ENCODE measurements around the gene EGFR. TPM values are rescaled to one million over a fixed set of nuclear protein-coding genes. Genes with fewer than 3 reads are reported as not detected.

Gene EGFR
- total RNA-seq, 1 experiment from 2014 or later, result 50.0 TPM

DNA sequence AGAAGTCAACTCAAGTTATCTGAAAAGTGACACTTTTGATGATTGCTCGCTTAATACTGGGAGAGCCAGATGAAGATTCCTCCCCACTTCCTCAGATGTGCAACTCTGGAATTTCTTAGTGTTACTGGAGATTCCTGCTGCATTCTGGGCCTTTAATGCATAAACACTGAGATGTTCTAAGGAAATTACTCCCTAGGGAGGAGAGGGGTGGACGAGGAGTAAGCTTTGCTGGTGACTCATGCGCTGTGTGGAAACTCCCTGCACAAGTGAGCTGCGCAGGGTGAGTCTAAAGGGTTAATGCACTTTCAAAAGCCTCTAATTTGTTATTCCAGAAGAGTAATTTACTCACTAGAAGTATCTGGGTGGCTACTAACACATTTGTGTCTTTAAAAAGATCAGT, 46.3 kb downstream of the EGFR start:
- Histone ChIP-seq H4K20me1 (ENCODE audit: low read length) (no peaks in the 10 kb centered on the region), H3K9me2 (replicated peaks; ENCODE audit: low read length) (no peaks in the 10 kb centered on the region), H3K27ac (ENCODE audit: low read length) (peak overlapping the region; percentile 97), H3K79me2 (ENCODE audit: low read length) (peaks cover 77% of the 10 kb centered on the region), H2AFZ (ENCODE audit: low read length) (no peak overlapping the region), H3K9ac (ENCODE audit: low read length) (peak overlapping the region; percentile 74), H3K27me3 (ENCODE audit: low read length) (no peaks in the 10 kb centered on the region), H3K36me3 (ENCODE audit: low read depth, low read length) (peaks cover 35% of the 10 kb centered on the region), H3K9me3 (ENCODE audit: low read length) (no peaks in the 10 kb centered on the region), H3F3A (ENCODE audit: low read length, unreplicated experiment) (peaks cover 9% of the 10 kb centered on the region), H3K4me2 (ENCODE audit: low read length) (peak overlapping the region; percentile 77), H3K4me1 (ENCODE audit: insufficient read depth, low read length) (peaks cover 48% of the 10 kb centered on the region), H3K4me3 (ENCODE audit: low read length) (peak overlapping the region; percentile 46; the same call in 1 of the 2 replicates)
- CTCF ChIA-PET, result interaction anchor here (1.3 kb wide), 1 partner anchor 21 kb away, joined by 7 read pairs; no protein-coding TSS in a partner anchor
- TF ChIP-seq CTCF (conservative IDR thresholded peaks at IDR 0.05; ENCODE audit: low read depth, low read length) (no peak), EZH2phosphoT487 (IDR thresholded peaks at IDR 0.05; ENCODE audit: borderline replicate concordance, low read length) (no peak), EZH2 (IDR thresholded peaks at IDR 0.05; ENCODE audit: low read length, unreplicated experiment) (no peak)
- peak; percentile 88 for ATAC-seq
- no TSS peak for BruUV-seq (replicated peaks)
- peak; percentile 89 for DNase-seq
- intact Hi-C loops (cut with micrococcal nuclease), result loop anchor here (1.0 to 5.0 kb wide), 6 partner anchors 44 to 293 kb away; no protein-coding TSS in a partner anchor
- POLR2A ChIA-PET (ENCODE audit: unreplicated experiment), result interaction anchor here (0.6 to 1.1 kb wide), 4 partner anchors 46 to 381 kb away, joined by 3 to 8 read pairs (median 4); partner anchors contain the start of genes EGFR and SEC61G

- H3K9me2 ChIP-seq (replicated peaks; ENCODE audit: low read length), result no peaks in the 10 kb centered on the region
- H3K27me3 ChIP-seq (ENCODE audit: low read length), result no peaks in the 10 kb centered on the region
- H4K20me1 ChIP-seq (ENCODE audit: low read length), result no peaks in the 10 kb centered on the region
- peaks cover 77% of the 10 kb centered on the region for H3K79me2 ChIP-seq (ENCODE audit: low read length)
- H3K4me1 ChIP-seq (ENCODE audit: insufficient read depth, low read length), result peaks cover 48% of the 10 kb centered on the region
- BruUV-seq (replicated peaks), result TSS peak; percentile 16
- DNase-seq, result peak; percentile 92
- peaks cover 37% of the 10 kb centered on the region for H3K36me3 ChIP-seq (ENCODE audit: low read depth, low read length)
- H3K4me3 ChIP-seq (ENCODE audit: low read length), result peak overlapping the region; percentile 46
- H3K4me2 ChIP-seq (ENCODE audit: low read length), result peak overlapping the region; percentile 77
- intact Hi-C loops (cut with micrococcal nuclease), result loop anchor here (1.0 to 5.0 kb wide), 6 partner anchors 44 to 293 kb away; no protein-coding TSS in a partner anchor
- peak overlapping the region; percentile 97 for H3K27ac ChIP-seq (ENCODE audit: low read length)
- H3F3A ChIP-seq (ENCODE audit: low read length, unreplicated experiment), result peaks cover 9% of the 10 kb centered on the region
- no peak overlapping the region for H2AFZ ChIP-seq (ENCODE audit: low read length)
- TF ChIP-seq EZH2 (IDR thresholded peaks at IDR 0.05; ENCODE audit: low read length, unreplicated experiment), result no peak
- H3K9ac ChIP-seq (ENCODE audit: low read length), result peak overlapping the region; percentile 74
- no peaks in the 10 kb centered on the region for H3K9me3 ChIP-seq (ENCODE audit: low read length)
- CTCF ChIA-PET, result interaction anchor here (0.5 to 1.3 kb wide), 3 partner anchors 15 to 27 kb away, joined by 3 to 7 read pairs (median 4); no protein-coding TSS in a partner anchor
- POLR2A ChIA-PET (ENCODE audit: unreplicated experiment), result interaction anchor here (0.5 to 1.1 kb wide), 6 partner anchors 20 to 382 kb away, joined by 3 to 9 read pairs (median 4); partner anchors contain the start of genes EGFR and SEC61G
- ATAC-seq, result peak; percentile 78
Measured at GRCh38 chr7:55065511-55066229, 46.9 kb downstream of the EGFR start.

GRCh38 chr7:55066524-55066923, 47.7 kb downstream of the EGFR start:
- no TSS peak for BruUV-seq (replicated peaks)
- intact Hi-C loops (cut with micrococcal nuclease), result loop anchor here (5.0 kb wide), 2 partner anchors 189 to 294 kb away; no protein-coding TSS in a partner anchor
- no peaks in the 10 kb centered on the region for H3K27me3 ChIP-seq (ENCODE audit: low read length)
- no peak for TF ChIP-seq EZH2phosphoT487 (IDR thresholded peaks at IDR 0.05; ENCODE audit: borderline replicate concordance, low read length)
- TF ChIP-seq CTCF (conservative IDR thresholded peaks at IDR 0.05; ENCODE audit: low read depth, low read length), result no peak
- no peak for TF ChIP-seq EZH2 (IDR thresholded peaks at IDR 0.05; ENCODE audit: low read length, unreplicated experiment)
- H3K27ac ChIP-seq (ENCODE audit: low read length), result peak overlapping the region; percentile 97
- ATAC-seq (no peak), DNase-seq (no peak)
- H3F3A ChIP-seq (ENCODE audit: low read length, unreplicated experiment), result peaks cover 9% of the 10 kb centered on the region
- H3K9me2 ChIP-seq (replicated peaks; ENCODE audit: low read length), result no peaks in the 10 kb centered on the region
- no peaks in the 10 kb centered on the region for H4K20me1 ChIP-seq (ENCODE audit: low read length)
- H3K9ac ChIP-seq (ENCODE audit: low read length), result peak overlapping the region; percentile 74
- no peak overlapping the region for H2AFZ ChIP-seq (ENCODE audit: low read length)
- peaks cover 77% of the 10 kb centered on the region for H3K79me2 ChIP-seq (ENCODE audit: low read length)
- peaks cover 37% of the 10 kb centered on the region for H3K36me3 ChIP-seq (ENCODE audit: low read depth, low read length)
- peak overlapping the region; percentile 77 for H3K4me2 ChIP-seq (ENCODE audit: low read length)
- ChIA-PET POLR2A (ENCODE audit: unreplicated experiment) (no interaction called here), CTCF (interaction anchor here (1.1 kb wide), 1 partner anchor 293 kb away, joined by 3 read pairs; no protein-coding TSS in a partner anchor)
- no peak overlapping the region for H3K4me3 ChIP-seq (ENCODE audit: low read length)
- no peaks in the 10 kb centered on the region for H3K9me3 ChIP-seq (ENCODE audit: low read length)
- peaks cover 48% of the 10 kb centered on the region for H3K4me1 ChIP-seq (ENCODE audit: insufficient read depth, low read length)
